ENCODE data around the gene GLIPR1L2.
"Not testable (repeated sequence)": the region's sequence is repeated elsewhere in the genome, so short reads cannot be mapped to it uniquely, and the experiment has no call there.

Gene GLIPR1L2

DNA sequence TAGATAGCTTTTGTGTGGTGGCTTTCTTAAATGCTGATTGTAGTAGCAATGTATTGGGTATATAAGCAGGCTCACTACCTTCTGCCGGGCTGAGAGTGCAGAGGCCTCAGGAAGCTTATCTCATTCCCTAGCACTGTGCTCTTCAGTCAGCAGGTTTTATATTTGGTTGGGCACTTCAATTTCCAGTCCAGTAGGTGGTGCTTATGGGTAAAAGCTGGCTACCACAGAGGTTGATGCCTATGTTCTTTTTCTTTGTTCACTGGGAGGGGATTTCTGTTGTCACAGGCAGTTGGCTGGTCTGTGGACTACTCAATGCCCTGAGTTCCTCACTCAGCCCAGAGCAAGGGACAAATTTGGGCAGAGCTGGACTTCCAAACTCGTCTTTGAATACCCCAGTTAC, 46.7 kb downstream of the GLIPR1L2 start:
- DNase-seq (ENCODE audit: low read depth in 3 of 3), result peak in 1 of 3 experiments; percentile 5

- DNase-seq (ENCODE audit: low read depth in 3 of 3), result no peak
Measured at GRCh38 chr12:75438059-75438754, 47.3 kb downstream of the GLIPR1L2 start.

DNA sequence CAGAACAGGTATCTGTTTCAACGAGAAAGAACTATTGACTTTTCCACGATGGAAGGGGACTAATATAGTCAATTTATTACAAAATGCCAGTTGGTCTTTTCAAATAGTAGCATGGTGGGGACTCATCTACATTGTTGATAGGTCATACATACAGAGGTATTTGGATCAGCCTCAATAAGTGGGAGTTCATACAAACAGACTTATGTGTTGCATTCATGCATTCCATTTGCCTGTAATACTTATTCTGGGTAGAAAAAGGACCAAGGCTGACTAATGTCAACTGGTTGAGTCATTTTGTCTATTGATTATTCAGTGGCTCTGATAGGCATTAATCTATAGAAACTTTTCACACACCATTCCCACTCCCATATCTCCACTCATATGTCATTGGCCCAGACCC, 48.2 kb downstream of the GLIPR1L2 start:
- DNase-seq (ENCODE audit: low read depth in 3 of 3), result no peak

DNA sequence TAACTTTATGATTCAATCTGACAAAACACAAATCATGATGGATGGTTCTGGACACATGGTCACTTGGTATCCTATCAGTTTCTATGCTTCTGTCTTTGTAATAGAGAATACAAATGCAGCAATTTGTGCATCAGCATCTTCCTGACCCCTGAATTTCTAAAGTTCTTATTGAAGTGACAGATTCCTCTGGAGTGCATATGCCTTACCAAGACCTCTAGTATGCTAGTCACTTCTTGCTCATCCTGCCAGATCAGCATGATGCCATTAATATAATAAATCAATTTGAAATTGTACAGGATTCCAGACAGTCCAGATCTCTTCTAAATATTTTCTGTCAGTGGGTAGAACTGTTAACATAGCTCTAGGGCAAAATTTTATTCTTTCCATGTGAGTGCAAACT, 49.0 kb downstream of the GLIPR1L2 start:
- no peak for DNase-seq (ENCODE audit: low read depth in 3 of 3)

GRCh38 chr12:75441687-75442449, 51.0 kb downstream of the GLIPR1L2 start:
- DNase-seq (ENCODE audit: low read depth in 3 of 3), result not testable (repeated sequence)

GRCh38 chr12:75442454-75442853, 51.6 kb downstream of the GLIPR1L2 start:
- DNase-seq (ENCODE audit: low read depth in 3 of 3), result not testable (repeated sequence)

DNA sequence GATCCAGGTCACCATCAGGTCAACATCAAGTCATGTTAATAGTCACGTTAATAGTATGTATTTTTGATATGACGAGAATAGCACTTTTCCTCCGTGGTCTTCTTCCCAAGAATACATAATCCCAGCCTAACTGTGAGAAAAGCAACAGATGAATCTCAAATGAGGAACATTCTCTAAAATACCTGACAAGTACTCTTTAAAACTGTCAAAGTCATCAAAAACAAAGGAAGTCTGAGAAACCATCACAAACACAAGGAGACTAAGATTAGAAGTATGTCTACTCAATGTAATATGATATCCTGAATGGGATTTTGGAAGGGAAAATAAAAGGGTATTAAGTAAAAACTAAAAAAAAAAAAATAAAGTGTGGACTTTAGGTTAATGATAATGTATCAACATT, 52.8 kb downstream of the GLIPR1L2 start:
- no peak for DNase-seq (ENCODE audit: low read depth in 3 of 3)

DNA sequence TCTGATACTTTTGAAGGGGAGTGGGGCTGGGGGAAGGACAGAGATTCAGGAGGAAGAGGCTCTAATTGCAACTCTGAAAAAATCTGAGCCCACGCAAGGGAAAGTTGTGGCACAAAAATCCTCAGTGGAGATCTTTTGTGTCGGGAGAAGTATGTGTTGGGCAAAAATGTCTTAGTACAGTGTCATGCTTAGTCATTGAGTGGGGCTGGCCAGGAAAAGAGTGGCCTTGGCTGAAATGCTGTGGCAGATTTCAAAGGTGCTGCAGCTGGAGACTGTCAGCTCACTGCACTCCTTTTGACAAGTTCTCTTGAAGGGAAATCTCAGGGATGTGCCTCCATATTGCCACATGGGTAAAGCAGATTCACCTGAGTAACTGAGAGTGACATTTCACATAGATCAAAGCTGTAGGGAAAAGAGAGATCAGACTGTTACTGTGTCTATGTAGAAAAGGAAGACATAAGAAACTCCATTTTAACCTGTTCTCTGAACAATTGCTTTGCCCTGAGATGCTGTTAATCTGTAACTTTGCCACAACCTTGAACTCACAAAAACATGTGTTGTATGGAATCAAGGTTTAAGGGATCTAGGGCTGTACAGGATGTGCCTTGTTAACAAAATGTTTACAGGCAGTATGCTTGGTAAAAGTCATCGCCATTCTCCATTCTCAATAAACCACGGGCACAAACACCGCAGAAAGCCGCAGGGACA, 53.7 kb downstream of the GLIPR1L2 start:
- DNase-seq (ENCODE audit: low read depth in 3 of 3), result no peak

GRCh38 chr12:75445137-75445507, 54.2 kb downstream of the GLIPR1L2 start:
- not testable (repeated sequence) for DNase-seq (ENCODE audit: low read depth in 3 of 3)

- no peak for DNase-seq (ENCODE audit: low read depth in 3 of 3)
Measured at GRCh38 chr12:75446857-75447256, 56.0 kb downstream of the GLIPR1L2 start.

DNA sequence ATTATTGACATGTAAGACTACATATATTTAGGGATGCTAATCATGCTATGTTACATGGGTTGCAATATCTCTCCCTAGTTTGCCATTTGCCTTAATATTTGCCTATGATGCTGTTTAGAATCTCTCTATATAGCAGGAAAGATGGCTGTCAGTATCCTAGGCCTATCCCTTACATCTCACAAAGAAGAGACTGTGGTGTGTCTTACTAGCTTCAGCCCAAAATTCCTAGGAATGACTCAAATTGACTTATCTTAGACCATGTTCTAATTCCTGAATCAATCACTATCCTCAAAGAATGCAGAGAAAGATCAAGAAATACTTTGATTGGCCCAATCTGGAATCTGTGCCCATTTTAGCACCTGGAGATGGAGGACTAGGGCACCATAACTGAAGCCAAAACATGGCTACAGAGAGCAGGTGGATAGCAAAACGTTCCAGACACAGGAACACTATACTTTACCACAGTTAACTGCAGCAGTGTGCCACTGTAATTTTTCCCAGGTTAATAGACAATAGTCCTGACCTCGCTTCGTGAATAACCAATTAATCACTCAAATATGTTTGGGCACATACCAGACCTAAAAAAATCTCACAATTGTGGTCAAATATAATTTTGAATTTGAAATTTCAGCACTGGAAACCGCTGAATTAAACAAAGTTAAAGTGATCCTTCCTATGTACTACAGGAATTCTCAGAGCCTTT, 57.0 kb downstream of the GLIPR1L2 start:
- no peak for DNase-seq (ENCODE audit: low read depth in 3 of 3)

DNA sequence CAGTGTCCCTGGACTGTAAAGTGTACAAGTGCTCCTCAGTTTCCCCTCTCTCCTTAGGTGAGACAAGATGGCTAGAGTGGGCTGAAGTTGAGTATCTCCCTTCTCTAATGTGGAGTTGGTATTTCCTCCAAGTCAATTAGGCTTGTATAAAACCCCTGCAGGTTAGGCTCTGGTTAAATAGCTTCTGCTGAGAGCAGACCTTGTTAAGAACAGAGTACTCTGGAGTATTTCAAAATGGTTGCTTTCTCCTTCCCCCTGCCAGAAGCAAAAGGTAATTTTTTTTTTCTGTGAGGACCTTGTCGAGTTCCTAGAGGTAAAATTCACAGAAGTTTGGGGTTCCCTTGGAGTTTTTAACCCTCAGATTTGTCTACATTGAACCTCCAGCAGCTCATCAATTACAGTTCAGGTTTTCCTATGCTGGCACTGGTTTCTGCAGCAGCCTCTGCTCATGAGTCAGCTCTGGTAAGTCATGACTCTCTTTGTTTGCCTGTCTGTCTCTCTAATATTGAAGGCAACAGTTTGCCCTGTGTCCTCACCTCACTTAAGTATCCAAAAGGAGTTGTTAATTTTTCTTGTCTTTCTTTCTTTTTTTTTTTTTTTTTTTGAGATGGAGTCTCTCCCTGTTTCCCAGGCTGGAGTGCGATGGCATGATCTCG, 61.9 kb downstream of the GLIPR1L2 start:
- DNase-seq (ENCODE audit: low read depth in 3 of 3), result no peak

- no peak for DNase-seq (ENCODE audit: low read depth in 3 of 3)
Measured at GRCh38 chr12:75455839-75456238, 65.0 kb downstream of the GLIPR1L2 start.

- no peak for DNase-seq (ENCODE audit: low read depth in 3 of 3)
Measured at GRCh38 chr12:75457191-75457590, 66.3 kb downstream of the GLIPR1L2 start.

- DNase-seq (ENCODE audit: low read depth in 3 of 3), result not testable (repeated sequence)
Measured at GRCh38 chr12:75457866-75458265, 67.0 kb downstream of the GLIPR1L2 start.

DNA sequence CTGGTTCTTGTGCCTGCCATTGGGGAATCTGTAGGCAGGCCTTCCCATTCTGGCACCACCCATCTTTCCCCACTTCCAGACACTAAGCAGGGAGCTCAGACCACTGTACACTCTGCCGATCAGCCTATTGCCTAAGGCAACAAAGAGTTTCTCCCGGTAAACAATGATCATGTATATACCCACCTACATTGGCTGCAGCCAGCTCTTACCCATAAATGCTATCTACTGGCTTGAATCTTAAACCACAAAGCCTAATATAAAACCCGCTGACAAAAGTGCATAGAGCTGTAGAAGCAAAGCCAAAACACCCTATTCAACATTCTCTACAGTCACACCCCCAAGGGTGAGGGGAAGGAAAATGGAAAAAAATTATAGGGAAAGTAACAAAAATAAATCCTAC, 68.9 kb downstream of the GLIPR1L2 start:
- no peak for DNase-seq (ENCODE audit: low read depth in 3 of 3)

DNA sequence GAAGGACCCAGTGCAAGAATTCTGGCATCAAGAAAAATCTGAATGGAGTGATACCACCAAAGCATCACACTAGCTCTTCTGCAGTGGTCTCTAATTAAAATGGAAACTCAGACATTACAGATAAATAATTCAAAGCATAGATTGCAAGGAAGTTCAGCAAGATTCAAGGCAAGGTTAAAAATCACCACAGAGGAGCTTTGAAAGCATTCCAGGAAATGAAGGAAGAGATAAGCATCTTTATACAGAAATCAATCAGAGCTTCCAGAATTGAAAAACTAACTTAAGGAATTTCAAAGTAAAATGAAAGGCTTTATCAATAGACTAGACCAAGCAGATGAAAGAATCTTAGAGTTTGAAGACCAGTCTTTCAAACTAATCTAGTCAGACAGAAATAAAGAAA, 69.3 kb downstream of the GLIPR1L2 start:
- no peak for DNase-seq (ENCODE audit: low read depth in 3 of 3)

DNA sequence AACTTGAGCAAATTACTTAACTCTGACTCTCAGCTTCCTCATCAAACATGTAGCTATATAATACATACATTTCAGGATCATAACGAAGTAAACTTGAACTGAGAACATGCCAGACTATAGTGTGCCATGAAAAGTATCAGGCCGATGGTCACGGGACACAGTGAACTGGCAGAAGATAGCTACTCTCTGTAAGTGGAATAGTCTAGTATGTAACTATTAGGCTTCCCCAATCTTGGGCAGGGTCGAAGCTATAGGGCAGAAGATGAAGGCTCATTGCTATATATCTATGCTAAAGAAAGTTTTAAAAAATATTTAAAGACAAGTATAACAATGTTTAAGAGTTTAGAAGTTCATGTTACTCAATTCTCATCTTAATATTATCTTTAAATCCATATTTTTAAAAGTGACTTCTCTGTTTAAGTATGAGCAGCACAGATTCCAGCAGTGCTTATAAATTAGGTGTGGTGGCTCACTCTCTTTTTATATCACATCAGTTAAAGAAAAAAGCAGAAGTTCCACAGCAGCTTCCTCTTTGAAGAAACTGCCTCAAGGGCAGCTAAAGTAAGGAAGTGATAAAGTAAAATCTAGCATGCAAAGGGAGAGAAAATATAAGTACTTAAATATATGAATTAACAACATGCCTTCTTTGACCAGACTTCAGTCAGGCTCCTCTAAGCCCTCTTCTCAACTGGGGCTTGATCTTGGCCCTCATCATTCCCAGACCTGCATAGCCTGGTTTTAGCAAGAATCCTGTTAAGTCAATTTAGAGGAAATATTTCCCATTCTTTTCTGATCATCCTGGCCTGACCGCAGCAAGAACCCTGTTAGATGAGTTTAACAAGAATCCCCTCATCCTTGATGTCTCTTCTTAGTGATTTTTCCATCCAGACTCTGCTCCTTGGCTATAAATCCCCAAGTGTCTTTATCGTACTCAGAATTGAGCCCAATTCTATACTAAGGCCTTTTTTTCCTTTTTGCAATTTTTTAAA, 81.3 kb downstream of the GLIPR1L2 start:
- DNase-seq (ENCODE audit: low read depth in 3 of 3), result no peak

- DNase-seq (ENCODE audit: low read depth in 3 of 3), result no peak
Measured at GRCh38 chr12:75474116-75474515, 83.2 kb downstream of the GLIPR1L2 start.

DNA sequence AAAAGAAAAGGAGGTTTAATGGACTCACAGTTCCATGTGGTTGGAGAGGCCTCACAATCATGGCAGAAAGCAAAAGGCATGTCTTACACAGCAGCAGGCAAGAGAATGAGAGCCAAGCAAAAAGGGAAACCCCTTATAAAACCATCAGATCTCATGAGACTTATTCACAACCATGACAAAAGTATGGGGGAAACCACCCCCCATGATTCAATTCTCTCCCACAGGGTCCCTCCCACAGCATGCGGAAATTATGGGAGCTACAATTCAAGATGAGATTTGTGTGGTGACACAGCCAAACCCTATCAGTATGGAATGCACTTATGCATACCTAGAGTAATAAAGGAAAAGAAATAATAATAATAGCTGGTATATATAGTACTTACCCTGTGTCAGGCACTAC, 85.2 kb downstream of the GLIPR1L2 start:
- DNase-seq (ENCODE audit: low read depth in 3 of 3), result no peak
